Omental fat pad (tissue), 4 donors: Measurements from ENCODE around the gene TUT1. TPM values are rescaled to one million over a fixed set of nuclear protein-coding genes. Genes with fewer than 3 reads are reported as not detected.
"Not testable (repeated sequence)": the region's sequence is repeated elsewhere in the genome, so short reads cannot be mapped to it uniquely, and the experiment has no call there.

Experiments used
- ATAC-seq: fragments of 150-250 bp; one replicate; pipeline ENCODE4 v1.9.1; 2016; ENCODE audit warnings: mild to moderate bottlenecking, moderate library complexity; ENCODE audit not compliant: low FRiP score
- DNase-seq: peaks from one replicate; pipeline ENCODE4 v3.0.0-alpha.2; 2019; ENCODE audit warnings: low spot score
- total RNA-seq, 4 donors: library from RNA; depleted of rRNA; stranded (reverse); fragments of >200 nt; gene quantifications; one replicate each; pipeline ENCODE4 v1.1.0, GENCODE V29; 2016
- TF ChIP-seq, protein P1 (sequence below), 3 donors: fragments of 450-650 bp; IDR thresholded peaks; one replicate each; pipeline ENCODE4 v1.5.1; 2016 to 2017; ENCODE audit warnings: antibody characterized with exemption in 3 of 3, mild to moderate bottlenecking in 3 of 3, moderate library complexity in 2 of 3

Gene TUT1
- total RNA-seq, 4 donors from 2014 or later = 7.9 to 11.0 (median 10.5) TPM

DNA sequence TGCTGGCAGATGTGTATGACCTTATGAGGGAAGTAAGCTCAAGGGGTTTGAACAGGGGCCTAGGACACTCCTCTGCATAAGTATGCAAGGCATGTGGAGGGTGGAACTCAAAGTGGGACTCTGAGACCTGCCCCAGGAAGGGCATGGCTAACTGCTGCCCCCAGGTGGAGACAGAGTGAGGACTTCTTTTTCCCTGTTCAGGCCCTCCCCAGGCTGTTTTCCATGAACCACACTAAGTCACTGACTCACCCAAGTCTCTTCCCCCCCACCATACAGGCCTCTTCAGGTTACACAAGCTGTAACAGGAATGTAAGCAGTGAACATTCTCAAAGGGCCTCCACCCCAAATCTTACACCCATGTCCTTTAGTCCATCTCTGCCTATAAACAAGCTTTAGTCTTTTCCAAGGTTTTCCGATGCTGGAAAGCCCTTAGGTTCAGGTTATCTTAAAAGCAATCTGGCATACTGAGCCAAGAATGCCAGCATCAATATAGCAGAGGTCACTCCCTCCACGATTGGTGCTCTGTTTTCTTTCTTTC lies 30.7 kb downstream of the TUT1 start:
- DNase-seq = no peak
- peak; percentile 94 for ATAC-seq
- TF ChIP-seq, protein P1, sequence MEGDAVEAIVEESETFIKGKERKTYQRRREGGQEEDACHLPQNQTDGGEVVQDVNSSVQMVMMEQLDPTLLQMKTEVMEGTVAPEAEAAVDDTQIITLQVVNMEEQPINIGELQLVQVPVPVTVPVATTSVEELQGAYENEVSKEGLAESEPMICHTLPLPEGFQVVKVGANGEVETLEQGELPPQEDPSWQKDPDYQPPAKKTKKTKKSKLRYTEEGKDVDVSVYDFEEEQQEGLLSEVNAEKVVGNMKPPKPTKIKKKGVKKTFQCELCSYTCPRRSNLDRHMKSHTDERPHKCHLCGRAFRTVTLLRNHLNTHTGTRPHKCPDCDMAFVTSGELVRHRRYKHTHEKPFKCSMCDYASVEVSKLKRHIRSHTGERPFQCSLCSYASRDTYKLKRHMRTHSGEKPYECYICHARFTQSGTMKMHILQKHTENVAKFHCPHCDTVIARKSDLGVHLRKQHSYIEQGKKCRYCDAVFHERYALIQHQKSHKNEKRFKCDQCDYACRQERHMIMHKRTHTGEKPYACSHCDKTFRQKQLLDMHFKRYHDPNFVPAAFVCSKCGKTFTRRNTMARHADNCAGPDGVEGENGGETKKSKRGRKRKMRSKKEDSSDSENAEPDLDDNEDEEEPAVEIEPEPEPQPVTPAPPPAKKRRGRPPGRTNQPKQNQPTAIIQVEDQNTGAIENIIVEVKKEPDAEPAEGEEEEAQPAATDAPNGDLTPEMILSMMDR (IDR thresholded peaks at IDR 0.05) = peak in 1 of 3 donors; percentile 36

GRCh38 chr11:62559626-62560025 lies 31.7 kb downstream of the TUT1 start:
- DNase-seq, ATAC-seq: not testable (repeated sequence)

DNA sequence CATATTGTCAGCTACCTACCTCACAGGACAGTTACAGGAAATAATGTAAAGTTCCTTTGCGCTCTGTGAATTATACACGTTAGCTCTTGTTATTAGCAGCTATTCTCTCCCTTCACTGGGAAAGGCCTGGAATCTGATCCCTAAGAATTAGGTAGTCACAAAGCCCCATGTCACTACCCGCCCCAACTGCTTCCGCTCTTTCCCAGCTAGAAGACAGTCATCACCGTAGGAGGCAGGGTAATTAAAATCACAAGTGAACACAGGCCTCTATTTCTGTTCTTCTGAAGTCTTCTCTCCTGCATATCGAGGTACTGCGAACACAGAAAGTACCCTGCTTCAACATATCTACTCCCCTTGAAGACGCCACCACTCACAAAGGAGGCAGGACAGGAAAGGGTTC lies 32.1 kb downstream of the TUT1 start:
- DNase-seq (no peak), ATAC-seq (no peak)
- TF ChIP-seq, protein P1 (IDR thresholded peaks at IDR 0.05) = no peak

DNA sequence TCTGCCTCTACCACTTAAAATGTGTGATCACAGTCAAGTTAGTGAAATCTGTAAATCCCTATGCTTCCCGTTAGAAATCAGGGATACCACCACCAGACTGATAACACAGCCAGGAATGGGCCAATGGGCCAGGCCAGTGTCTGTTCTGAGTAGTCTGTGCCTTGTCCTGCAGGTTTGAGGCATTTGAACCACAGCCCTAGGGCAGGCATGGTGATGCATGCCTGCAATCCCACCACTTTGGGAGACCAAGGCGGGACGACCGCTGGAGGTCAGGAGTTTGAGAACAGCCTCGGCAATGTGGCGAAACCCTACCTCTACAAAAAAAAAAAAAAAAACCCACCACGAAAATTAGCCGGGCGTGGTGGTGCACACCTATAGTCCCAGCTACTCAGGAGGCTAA lies 32.7 kb downstream of the TUT1 start:
- TF ChIP-seq, protein P1 (IDR thresholded peaks at IDR 0.05) = no peak

DNA sequence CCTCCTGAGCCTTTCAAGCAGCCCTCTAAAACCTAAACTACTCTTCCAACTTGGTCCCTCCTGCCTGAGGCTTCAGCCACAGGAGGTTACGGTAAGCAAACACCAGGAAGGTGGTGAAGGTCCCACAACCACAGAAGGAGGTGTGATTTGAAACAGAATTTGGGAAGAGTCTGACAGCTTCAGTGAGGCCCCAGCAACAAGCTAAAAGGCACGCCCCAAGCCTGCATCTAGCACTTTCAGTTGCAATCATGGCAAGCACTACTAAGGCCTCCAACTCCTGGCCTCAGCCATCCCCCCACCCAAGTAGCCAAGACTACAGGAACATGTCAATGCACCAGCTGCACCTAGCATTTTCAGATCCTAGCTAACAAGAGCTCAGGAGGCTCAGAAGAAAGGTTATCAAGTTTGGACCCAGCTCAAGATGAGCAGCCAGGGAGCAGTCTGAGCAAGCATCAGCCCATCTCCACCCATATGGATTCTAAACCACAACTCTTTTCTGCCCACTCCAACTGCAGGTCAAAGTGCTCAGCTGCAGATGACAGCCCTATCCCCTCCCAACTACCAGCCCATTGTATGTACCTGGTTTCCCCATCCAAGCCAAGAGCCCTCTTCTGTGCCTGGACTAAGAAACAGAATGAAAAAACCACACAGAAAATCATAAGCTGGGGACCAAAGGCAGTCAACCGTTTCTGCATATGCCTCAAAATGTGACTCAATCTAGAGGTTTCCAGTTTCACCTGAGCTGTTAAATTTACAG lies 34.3 kb downstream of the TUT1 start:
- TF ChIP-seq, protein P1 (IDR thresholded peaks at IDR 0.05) = no peak
- ATAC-seq = no peak
- no peak for DNase-seq

More for the DNA sequence above, 32.7 kb downstream of the TUT1 start:
- no peak for DNase-seq
- no peak for ATAC-seq

GRCh38 chr11:62556108-62556874 lies 35.0 kb downstream of the TUT1 start:
- DNase-seq = peak; percentile 73
- TF ChIP-seq, protein P1 (IDR thresholded peaks at IDR 0.05) = no peak
- peak; percentile 72 for ATAC-seq

DNA sequence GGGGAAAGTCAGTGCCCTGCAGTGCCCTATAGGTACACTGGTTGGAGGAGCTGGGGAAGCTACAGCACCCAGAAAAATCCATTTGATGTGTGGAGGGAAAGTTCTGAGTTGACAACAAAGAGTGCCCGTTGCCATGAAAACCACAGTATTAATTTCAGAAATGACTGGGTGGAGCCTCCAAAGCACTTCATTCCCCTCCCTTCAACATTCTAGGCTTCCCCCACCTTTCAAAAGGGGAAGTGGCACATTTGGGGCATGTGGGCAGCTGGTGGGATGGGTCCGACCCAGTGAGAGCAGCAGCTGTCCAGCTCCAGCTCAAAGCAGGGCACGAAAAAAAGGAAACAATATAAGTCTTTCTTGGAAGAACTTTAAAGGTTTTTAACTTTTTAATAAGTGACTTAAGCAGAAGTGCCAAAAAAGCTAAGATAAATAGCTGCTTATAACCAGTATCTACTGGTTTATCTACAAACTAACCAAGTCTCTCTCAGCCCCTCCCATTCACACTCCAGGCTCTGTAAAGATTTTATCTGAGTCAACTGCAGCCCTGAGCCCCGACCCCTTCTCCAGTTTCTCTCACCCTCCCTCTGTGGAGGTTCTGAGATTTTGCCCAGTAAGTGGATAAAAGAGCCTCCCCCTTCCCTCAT lies 35.7 kb downstream of the TUT1 start:
- ATAC-seq (no peak), DNase-seq (no peak)
- TF ChIP-seq, protein P1 (IDR thresholded peaks at IDR 0.05) = no peak
